Heart left ventricle (tissue), 16 donors: Measurements from ENCODE around the gene ITGAV. TPM values are rescaled to one million over a fixed set of nuclear protein-coding genes. Genes with fewer than 3 reads are reported as not detected.

Experiments
- ATAC-seq, 4 donors: fragments of 200-7000 bp; cut with Tn5 transposase; one replicate each; pipeline ENCODE4 v1.9.1; 2020 to 2022; ENCODE audit warnings: moderate library complexity in 4 of 4, mild to moderate bottlenecking in 3 of 4, moderate number of reproducible peaks in 1 of 4
- DNase-seq, 5 donors: peaks; one replicate each; pipeline ENCODE4 v3.0.0-alpha.2; 2020
- H3K27ac ChIP-seq, 12 donors: fragments of 200-600 bp; sonication (generic) in 4 of 12; one replicate each; pipeline versions ENCODE4 v1.5.0 to v1.8.0; 2016 to 2022; ENCODE audit warnings: mild to moderate bottlenecking in 2 of 12
- H3K27me3 ChIP-seq, 9 donors: fragments of 200-600 bp; sonication (generic) in 2 of 9; one replicate each; pipeline versions ENCODE4 v1.5.1 to v1.8.0; 2016 to 2022; ENCODE audit warnings: mild to moderate bottlenecking in 3 of 9
- H3K36me3 ChIP-seq, 9 donors: fragments of 200-600 bp; sonication (generic) in 2 of 9; one replicate each; pipeline versions ENCODE4 v1.5.0 to v1.8.0; 2018 to 2022; ENCODE audit warnings: mild to moderate bottlenecking in 2 of 9
- H3K4me1 ChIP-seq, 12 donors: fragments of 200-600 bp; sonication (generic) in 4 of 12; one replicate each; pipeline versions ENCODE4 v1.5.0 to v1.8.0; 2016 to 2022; ENCODE audit warnings: mild to moderate bottlenecking in 3 of 12
- H3K4me3 ChIP-seq, 12 donors: fragments of 200-600 bp; sonication (generic) in 4 of 12; one replicate each; pipeline versions ENCODE4 v1.5.0 to v1.8.0; 2017 to 2022; ENCODE audit warnings: mild to moderate bottlenecking in 9 of 12, moderate library complexity in 4 of 12
- H3K9me3 ChIP-seq, 12 donors: fragments of 200-600 bp; sonication (generic) in 4 of 12; one replicate each; pipeline versions ENCODE4 v1.5.0 to v1.8.0; 2016 to 2022; ENCODE audit warnings: mild to moderate bottlenecking in 1 of 12
- CTCF ChIP-seq, 12 donors: fragments of 200-600 bp; sonication (generic) in 4 of 12; IDR thresholded peaks; one replicate each; pipeline versions ENCODE4 v1.5.0 to v1.8.0; 2018 to 2022; ENCODE audit warnings: antibody characterized with exemption in 12 of 12, mild to moderate bottlenecking in 5 of 12
- POLR2A ChIP-seq, 2 donors: fragments of 450-650 bp; IDR thresholded peaks; one replicate each; pipeline ENCODE4 v1.6.1; 2017; ENCODE audit warnings: antibody characterized with exemption in 2 of 2, mild to moderate bottlenecking in 2 of 2, moderate library complexity in 2 of 2
- WGBS, 4 donors: extraction: QIAGEN DNeasy Blood & Tissue Kit in 2 of 4; methylation state at CpG; one replicate each; pipeline versions ENCODE4 v1.1.5 to v1.1.7; 2013 to 2018; 5-methylcytosine and 5-hydroxymethylcytosine counted together
- intact Hi-C, 10 donors: fragments of 100-400 bp; cut with DNase I; formaldehyde crosslinking; loops; one replicate each; pipeline versions ENCODE4 v1.11.1 to v1.14.2; 2022
- polyA plus RNA-seq, 2 donors: library from polyadenylated mRNA; stranded (reverse); fragments of 200-250 nt; gene quantifications; one replicate each; pipeline ENCODE4 v1.2.3, GENCODE V29; 2013
- total RNA-seq, 9 donors: library from RNA; depleted of rRNA in 2 of 9; stranded (reverse); fragments of >200 nt in 2 of 9; fragmentation: NEBNext Ultra II Directional in 3 of 9; extraction: Animal tissue kit (Norgen Biotek cat#: 25700) in 3 of 9; gene quantifications; one replicate each; pipeline versions ENCODE4 v1.1.0 to v1.2.4, GENCODE V29; 2016 to 2023
- donor health status: ischemic (EF 13 %, LVEDD 7.1; RV severe dilation, severe dysfunction).
- donor health status: healthy with polysubstance abuse.
- donor health status: DM: no; HTN: yes; CAD: no.
- donor health status: DM: no; HTN: no; CAD: no.
- donor health status: ischemic (EF 25% LVEDD 6.9; RV normal size, moderate dysfunction).
- donor health status: ischemic (EF 25% LVEDD 5.7; RV mildly dilated, moderate dysfunction).
- donor health status: healthy.
- donor health status: DM: yes; HTN: yes; CAD: no.
- donor health status: ischemic (EF 35%, LVEDD 5.7; RV mildly dilated, moderate dysfunction).
- donor health status: nonischemic (EF 11% LVEDD 7.7; RV severe dilation, severe dysfunction).
- donor health status: DM: yes; HTN: yes; CAD: no.
- donor health status: PGD.
- donor health status: ischemic (EF 29% LVEDD 5.4; RV normal size, mild dysfunction).
- donor health status: nonischemic (EF 23%, LVEDD 6.1; RV moderate dilation, normal function).

ITGAV gene
- total and polyA plus RNA-seq, 11 donors, result 22.5 to 358 (median 189) TPM

DNA sequence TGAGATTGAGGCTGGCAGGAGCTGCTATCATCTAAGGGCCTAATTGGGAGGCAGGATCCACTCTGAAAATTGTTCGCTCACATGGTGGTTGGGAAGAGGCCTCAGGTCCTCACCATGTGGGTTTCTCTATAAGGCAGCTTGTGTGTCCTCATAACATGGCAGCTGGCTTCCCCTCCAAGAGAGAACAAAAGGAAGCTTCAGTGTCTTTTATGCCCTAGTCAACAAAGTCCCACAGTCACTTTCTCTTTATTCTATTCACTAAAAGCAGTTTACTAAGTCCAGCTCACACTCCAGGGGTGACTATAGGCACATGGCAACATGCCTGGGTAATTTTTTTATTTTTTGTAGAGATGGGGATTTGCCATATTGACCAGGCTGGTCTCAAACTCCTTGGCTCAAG lies 5.8 kb upstream of the ITGAV start:
- no peaks in the 10 kb centered on the region for H3K27me3 ChIP-seq
- no peaks in the 10 kb centered on the region for H3K36me3 ChIP-seq
- H3K4me1 ChIP-seq, result peaks cover 0 to 6% (median under 1%) of the 10 kb centered on the region in 12 donors
- no peaks in the 10 kb centered on the region for H3K9me3 ChIP-seq
- no peak for ATAC-seq
- WGBS, 4 donors, result 90 to 100% (median 95%) methylated on average over 1 of the region's 1 CpG
- no peak for DNase-seq
- intact Hi-C loops, result loop anchor here in 4 of 10 donors (10.0 kb wide), 3 partner anchors 61 to 89 kb away; no protein-coding TSS in a partner anchor
- no peak overlapping the region for H3K27ac ChIP-seq
- no peak overlapping the region for H3K4me3 ChIP-seq
- TF ChIP-seq POLR2A (IDR thresholded peaks at IDR 0.05), result no peak
- TF ChIP-seq CTCF (IDR thresholded peaks at IDR 0.05), result no peak

GRCh38 chr2:186588421-186588820 lies 1.4 kb upstream of the ITGAV start:
- no peak for DNase-seq
- 95 to 99% (median 96%) methylated on average over 9 of the region's 9 CpGs for WGBS, 4 donors

DNA sequence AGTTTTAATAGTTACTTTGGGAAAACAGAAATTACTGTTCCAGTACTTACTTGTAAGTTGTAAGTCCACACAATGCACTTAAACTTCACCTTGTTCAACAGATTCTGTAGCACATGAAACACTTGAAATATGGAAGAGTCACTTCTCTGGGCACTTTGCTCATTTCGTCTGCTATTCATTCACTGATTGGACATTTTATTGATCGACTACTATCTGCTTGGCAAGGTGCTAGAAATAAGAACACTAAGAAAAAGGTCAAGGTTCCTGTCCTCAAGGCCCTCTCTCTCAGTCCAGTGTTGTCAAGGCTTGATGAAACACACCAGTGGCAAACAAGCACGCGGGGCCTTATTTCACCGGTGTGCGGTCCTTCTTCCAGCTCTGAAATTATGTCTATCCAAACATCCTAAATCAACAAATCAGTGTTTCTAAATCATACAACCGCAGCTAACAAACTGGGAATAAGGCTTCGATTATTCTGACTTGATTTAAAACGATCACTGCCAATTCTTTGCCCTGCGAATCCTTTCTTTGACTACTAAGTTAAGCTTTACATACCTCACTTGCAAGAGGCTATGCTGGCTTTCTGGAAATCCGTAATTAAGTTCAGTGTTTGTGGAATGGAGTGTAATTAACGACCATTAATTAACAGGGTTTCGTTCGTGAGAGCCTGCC lies 780 bp upstream of the ITGAV start:
- Histone ChIP-seq H3K27me3 (no peaks in the 10 kb centered on the region), H3K36me3 (no peaks in the 10 kb centered on the region), H3K4me3 (peak overlapping the region; percentile 58 to 93 (median 78)), H3K9me3 (no peaks in the 10 kb centered on the region), H3K27ac (peak overlapping the region; percentile 89 to 98 (median 95)), H3K4me1 (peaks cover 0 to 35% (median 22%) of the 10 kb centered on the region in 12 donors)
- WGBS, 4 donors, result 27 to 32% (median 29%) methylated on average over 14 of the region's 14 CpGs
- TF ChIP-seq POLR2A (IDR thresholded peaks at IDR 0.05), result no peak
- no peak for TF ChIP-seq CTCF (IDR thresholded peaks at IDR 0.05)
- DNase-seq (no peak), ATAC-seq (no peak)
- intact Hi-C loops, result loop anchor here in 4 of 10 donors (2.0 to 10.0 kb wide), 4 partner anchors 52 to 94 kb away; no protein-coding TSS in a partner anchor

More at GRCh38 chr2:186588421-186588820, 1.4 kb upstream of the ITGAV start:
- H3K4me1 ChIP-seq, result peaks cover 0 to 29% (median 18%) of the 10 kb centered on the region in 12 donors
- no peak for ATAC-seq
- peak overlapping the region in 1 of 12 donors; percentile 96 for H3K27ac ChIP-seq
- TF ChIP-seq CTCF (IDR thresholded peaks at IDR 0.05) (no peak), POLR2A (IDR thresholded peaks at IDR 0.05) (no peak)
- no peaks in the 10 kb centered on the region for H3K9me3 ChIP-seq
- no peak overlapping the region for H3K4me3 ChIP-seq
- H3K27me3 ChIP-seq, result no peaks in the 10 kb centered on the region
- intact Hi-C loops, result loop anchor here in 4 of 10 donors (2.0 to 10.0 kb wide), 4 partner anchors 52 to 94 kb away; no protein-coding TSS in a partner anchor
- H3K36me3 ChIP-seq, result no peaks in the 10 kb centered on the region

GRCh38 chr2:186590350-186590758 lies 498 bp downstream of the ITGAV start:
- H3K27ac ChIP-seq, result peak overlapping the region; percentile 89 to 98 (median 95)
- WGBS, 4 donors, result 0 to 1% (median 0%) methylated on average over 19 to 32 of the region's 32 CpGs
- no peaks in the 10 kb centered on the region for H3K9me3 ChIP-seq
- peak overlapping the region; percentile 58 to 93 (median 78) for H3K4me3 ChIP-seq
- peaks cover 0 to 48% (median 33%) of the 10 kb centered on the region in 12 donors for H3K4me1 ChIP-seq
- H3K36me3 ChIP-seq, result no peaks in the 10 kb centered on the region
- ATAC-seq (peak in 3 of 4 donors; percentile 4 to 37 (median 10)), DNase-seq (peak in 4 of 5 donors; percentile 39 to 58 (median 50))
- TF ChIP-seq CTCF (IDR thresholded peaks at IDR 0.05) (no peak), POLR2A (IDR thresholded peaks at IDR 0.05) (no peak)
- no peaks in the 10 kb centered on the region for H3K27me3 ChIP-seq
- intact Hi-C loops, result loop anchor here in 2 of 10 donors (5.0 kb wide), 2 partner anchors 52 to 103 kb away; partner anchors contain the start of gene ZC3H15 (in 1 of the 2)
